AG09319 (cell line): ENCODE data around the gene CLCA1.

Experiments used
- DNase-seq: peaks from one replicate; pipeline ENCODE4 v3.0.0-alpha.2; 2010; ENCODE audit warnings: low read depth; ENCODE audit errors: extremely low read depth
- TF ChIP-seq, protein P1 (sequence below): IDR thresholded peaks from 2 replicates; pipeline ENCODE4 v1.5.1; 2011; ENCODE audit warnings: low read depth, mild to moderate bottlenecking, inconsistent platforms, low read length, moderate library complexity

The CLCA1 gene

DNA sequence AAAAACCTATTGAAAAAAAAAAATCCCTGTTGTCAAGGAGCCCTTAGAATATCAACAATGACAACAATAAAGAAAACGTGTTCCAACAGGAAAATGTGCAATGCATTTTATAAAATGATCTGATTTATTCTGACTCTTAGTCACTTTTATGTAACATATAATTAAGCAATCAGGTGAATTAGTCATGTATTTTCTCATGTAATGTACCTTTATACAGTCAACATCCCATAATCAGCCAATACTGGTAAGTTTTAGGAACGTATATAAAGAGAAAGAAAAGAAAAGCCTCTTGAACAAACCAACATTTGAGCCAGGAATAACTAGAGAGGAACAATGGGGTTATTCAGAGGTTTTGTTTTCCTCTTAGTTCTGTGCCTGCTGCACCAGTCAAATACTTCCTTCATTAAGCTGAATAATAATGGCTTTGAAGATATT lies 78.1 kb downstream of the CLCA1 start, which contains the start of gene CLCA4:
Gene CLCA4 (plus strand): TSS at position 292 of the 435 bp plus-strand sequence. CDS start 42 bp downstream, at position 334.
- DNase-seq, result no peak
- TF ChIP-seq, protein P1, sequence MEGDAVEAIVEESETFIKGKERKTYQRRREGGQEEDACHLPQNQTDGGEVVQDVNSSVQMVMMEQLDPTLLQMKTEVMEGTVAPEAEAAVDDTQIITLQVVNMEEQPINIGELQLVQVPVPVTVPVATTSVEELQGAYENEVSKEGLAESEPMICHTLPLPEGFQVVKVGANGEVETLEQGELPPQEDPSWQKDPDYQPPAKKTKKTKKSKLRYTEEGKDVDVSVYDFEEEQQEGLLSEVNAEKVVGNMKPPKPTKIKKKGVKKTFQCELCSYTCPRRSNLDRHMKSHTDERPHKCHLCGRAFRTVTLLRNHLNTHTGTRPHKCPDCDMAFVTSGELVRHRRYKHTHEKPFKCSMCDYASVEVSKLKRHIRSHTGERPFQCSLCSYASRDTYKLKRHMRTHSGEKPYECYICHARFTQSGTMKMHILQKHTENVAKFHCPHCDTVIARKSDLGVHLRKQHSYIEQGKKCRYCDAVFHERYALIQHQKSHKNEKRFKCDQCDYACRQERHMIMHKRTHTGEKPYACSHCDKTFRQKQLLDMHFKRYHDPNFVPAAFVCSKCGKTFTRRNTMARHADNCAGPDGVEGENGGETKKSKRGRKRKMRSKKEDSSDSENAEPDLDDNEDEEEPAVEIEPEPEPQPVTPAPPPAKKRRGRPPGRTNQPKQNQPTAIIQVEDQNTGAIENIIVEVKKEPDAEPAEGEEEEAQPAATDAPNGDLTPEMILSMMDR, result no peak

DNA sequence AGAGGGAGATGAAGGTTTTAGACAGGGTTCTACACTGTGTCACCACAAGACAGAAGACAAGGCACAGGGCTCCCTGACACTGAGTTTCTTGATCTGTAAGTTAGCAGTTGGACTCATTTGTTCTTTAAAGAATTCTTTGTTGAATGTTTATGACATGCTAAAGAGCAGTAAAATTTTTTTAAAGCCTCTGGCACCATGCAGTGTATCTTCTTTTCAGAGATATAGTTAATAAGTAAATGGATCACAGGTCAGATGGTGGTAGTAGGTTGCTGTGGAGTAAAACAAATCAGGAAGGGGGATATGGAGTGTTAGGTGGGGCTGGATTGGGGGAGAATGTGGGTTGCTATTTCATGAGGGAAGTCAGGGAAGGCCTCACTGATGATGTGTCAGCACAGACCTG lies 80.1 kb downstream of the CLCA1 start:
- TF ChIP-seq, protein P1, result no peak
- DNase-seq, result no peak
